ENCODE results near the gene TCTA. TPM values are rescaled to one million over a fixed set of nuclear protein-coding genes. Genes with fewer than 3 reads are reported as not detected.

TCTA gene
- total and polyA plus RNA-seq, 9 of the 15 experiments (the other 6 are each of a cell fraction or from before 2014, with no cell fraction given), result 4.0 to 15.4 (median 8.2) TPM

GRCh38 chr3:49465270-49466034 is 53.2 kb downstream of the TCTA start (continued):
- TF ChIP-seq ZBTB12 (CRISPR knock-in tag; IDR thresholded peaks at IDR 0.05) (no peak), SP2 (IDR thresholded peaks at IDR 0.05; ENCODE audit: extremely low read depth, low read depth, low read length, poor library complexity, severe bottlenecking) (no peak), SAP30 (IDR thresholded peaks at IDR 0.05; ENCODE audit: borderline replicate concordance, insufficient read depth, low read depth, low read length, poor library complexity, severe bottlenecking) (no peak), NR2F6 (CRISPR knock-in tag; IDR thresholded peaks at IDR 0.05) (no peak), TCF15 (CRISPR knock-in tag; IDR thresholded peaks at IDR 0.05) (no peak), BHLHE40 (IDR thresholded peaks at IDR 0.05; ENCODE audit: low read length) (0 out of 2 replicates have a peak, but pooled peaks have one; percentile 3), CC2D1A (IDR thresholded peaks at IDR 0.05) (no peak), TBL1XR1 (IDR thresholded peaks at IDR 0.05; ENCODE audit: low read length in 2 of 2) (peak in 1 of 2 experiments; percentile 46; a peak in 1 of 4 replicates), POLR3G (IDR thresholded peaks at IDR 0.05; ENCODE audit: extremely low read depth, insufficient read length, insufficient replicate concordance) (no peak), EP400 (IDR thresholded peaks at IDR 0.05) (0 out of 2 replicates have a peak, but pooled peaks have one; percentile 26), NCOR1 (IDR thresholded peaks at IDR 0.05) (peak; percentile 59), SMARCA5 (IDR thresholded peaks at IDR 0.05) (no peak), RAD21 (CRISPR knock-in tag; conservative IDR thresholded peaks at IDR 0.05 in 1 of 2, IDR thresholded peaks at IDR 0.05 in 1 of 2) (no peak), ZNF318 (IDR thresholded peaks at IDR 0.05; ENCODE audit: borderline replicate concordance in 1 of 2, low read depth in 1 of 2) (no peak), HNRNPUL1 (IDR thresholded peaks at IDR 0.05; ENCODE audit: low read length) (no peak), ZNF436 (CRISPR knock-in tag; IDR thresholded peaks at IDR 0.05) (no peak), BCL6 (CRISPR knock-in tag; IDR thresholded peaks at IDR 0.05) (no peak), SMARCE1 (IDR thresholded peaks at IDR 0.05) (0 out of 2 replicates have a peak, but pooled peaks have one; percentile 31)

Measured in K562 (cell line).